IMR-90 (cell line): ENCODE data around the gene B3GAT1.

Experiments used
- FOS ChIP-seq: fragments of 150-350 bp; IDR thresholded peaks from 2 replicates; pipeline ENCODE4 v1.6.1; 2016; ENCODE audit warnings: low read depth, low read length
- POLR2A ChIP-seq: IDR thresholded peaks from 2 replicates; pipeline ENCODE4 v1.6.1; 2012; ENCODE audit warnings: mild to moderate bottlenecking, low read depth, low read length
- RFX5 ChIP-seq: IDR thresholded peaks from 2 replicates; pipeline ENCODE4 v1.8.0; 2012; ENCODE audit warnings: low read depth, mild to moderate bottlenecking, low read length, moderate library complexity
- TF ChIP-seq, protein P1 (sequence below): conservative IDR thresholded peaks from 2 replicates; pipeline ENCODE4 v1.5.1; 2012; ENCODE audit warnings: mild to moderate bottlenecking, low read depth, low read length, improper control_type of control experiment
- TF ChIP-seq, protein P2 (sequence below): fragments of 150-350 bp; IDR thresholded peaks from 2 replicates; pipeline ENCODE4 v1.6.1; 2016; ENCODE audit warnings: low read depth, mild to moderate bottlenecking, low read length, moderate library complexity, borderline replicate concordance

DNA sequence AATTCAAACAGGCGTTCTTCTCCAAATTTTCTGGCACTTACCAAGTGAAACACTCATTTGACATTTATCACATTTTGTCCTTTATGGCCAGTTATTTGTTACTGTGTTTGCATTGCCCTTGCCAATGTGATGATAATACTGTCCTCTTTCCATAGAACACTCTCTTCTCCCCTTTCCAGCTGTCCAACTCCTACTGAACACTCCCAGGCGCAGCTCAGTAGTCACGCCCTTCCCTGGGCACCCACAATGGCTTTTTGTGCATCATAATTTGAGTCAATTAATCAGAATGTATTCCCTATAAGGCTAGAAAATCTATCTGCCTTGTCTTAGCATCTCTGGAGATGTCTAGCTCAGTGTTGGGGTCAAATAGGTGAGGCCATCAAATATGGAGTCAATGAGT is 21.2 kb upstream of the B3GAT1 start:
- TF ChIP-seq, protein P1, sequence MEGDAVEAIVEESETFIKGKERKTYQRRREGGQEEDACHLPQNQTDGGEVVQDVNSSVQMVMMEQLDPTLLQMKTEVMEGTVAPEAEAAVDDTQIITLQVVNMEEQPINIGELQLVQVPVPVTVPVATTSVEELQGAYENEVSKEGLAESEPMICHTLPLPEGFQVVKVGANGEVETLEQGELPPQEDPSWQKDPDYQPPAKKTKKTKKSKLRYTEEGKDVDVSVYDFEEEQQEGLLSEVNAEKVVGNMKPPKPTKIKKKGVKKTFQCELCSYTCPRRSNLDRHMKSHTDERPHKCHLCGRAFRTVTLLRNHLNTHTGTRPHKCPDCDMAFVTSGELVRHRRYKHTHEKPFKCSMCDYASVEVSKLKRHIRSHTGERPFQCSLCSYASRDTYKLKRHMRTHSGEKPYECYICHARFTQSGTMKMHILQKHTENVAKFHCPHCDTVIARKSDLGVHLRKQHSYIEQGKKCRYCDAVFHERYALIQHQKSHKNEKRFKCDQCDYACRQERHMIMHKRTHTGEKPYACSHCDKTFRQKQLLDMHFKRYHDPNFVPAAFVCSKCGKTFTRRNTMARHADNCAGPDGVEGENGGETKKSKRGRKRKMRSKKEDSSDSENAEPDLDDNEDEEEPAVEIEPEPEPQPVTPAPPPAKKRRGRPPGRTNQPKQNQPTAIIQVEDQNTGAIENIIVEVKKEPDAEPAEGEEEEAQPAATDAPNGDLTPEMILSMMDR, result no peak
- no peak for TF ChIP-seq FOS
- no peak for TF ChIP-seq POLR2A
- no peak for TF ChIP-seq RFX5
- TF ChIP-seq, protein P2, sequence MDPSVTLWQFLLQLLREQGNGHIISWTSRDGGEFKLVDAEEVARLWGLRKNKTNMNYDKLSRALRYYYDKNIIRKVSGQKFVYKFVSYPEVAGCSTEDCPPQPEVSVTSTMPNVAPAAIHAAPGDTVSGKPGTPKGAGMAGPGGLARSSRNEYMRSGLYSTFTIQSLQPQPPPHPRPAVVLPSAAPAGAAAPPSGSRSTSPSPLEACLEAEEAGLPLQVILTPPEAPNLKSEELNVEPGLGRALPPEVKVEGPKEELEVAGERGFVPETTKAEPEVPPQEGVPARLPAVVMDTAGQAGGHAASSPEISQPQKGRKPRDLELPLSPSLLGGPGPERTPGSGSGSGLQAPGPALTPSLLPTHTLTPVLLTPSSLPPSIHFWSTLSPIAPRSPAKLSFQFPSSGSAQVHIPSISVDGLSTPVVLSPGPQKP, result no peak
